A673 (cell line): ENCODE measurements around the gene MCM7.

Experiments
- EZH2 ChIP-seq: fragments of 200-600 bp; sonication (generic); IDR thresholded peaks from 2 replicates; pipeline ENCODE4 v1.6.1; 2017; ENCODE audit warnings: borderline replicate concordance, low read depth, mild to moderate bottlenecking, mixed read lengths, antibody characterized with exemption, low read length; ENCODE audit not compliant: poor library complexity, severe bottlenecking
- TF ChIP-seq, protein P1 (sequence below): fragments of 300-800, 200-600 bp; sonication (generic); conservative IDR thresholded peaks from 2 replicates; pipeline ENCODE4 v1.5.1; 2017; ENCODE audit warnings: low read depth, mild to moderate bottlenecking, antibody characterized with exemption, low read length, moderate library complexity, mixed read lengths

- TF ChIP-seq, protein P1, sequence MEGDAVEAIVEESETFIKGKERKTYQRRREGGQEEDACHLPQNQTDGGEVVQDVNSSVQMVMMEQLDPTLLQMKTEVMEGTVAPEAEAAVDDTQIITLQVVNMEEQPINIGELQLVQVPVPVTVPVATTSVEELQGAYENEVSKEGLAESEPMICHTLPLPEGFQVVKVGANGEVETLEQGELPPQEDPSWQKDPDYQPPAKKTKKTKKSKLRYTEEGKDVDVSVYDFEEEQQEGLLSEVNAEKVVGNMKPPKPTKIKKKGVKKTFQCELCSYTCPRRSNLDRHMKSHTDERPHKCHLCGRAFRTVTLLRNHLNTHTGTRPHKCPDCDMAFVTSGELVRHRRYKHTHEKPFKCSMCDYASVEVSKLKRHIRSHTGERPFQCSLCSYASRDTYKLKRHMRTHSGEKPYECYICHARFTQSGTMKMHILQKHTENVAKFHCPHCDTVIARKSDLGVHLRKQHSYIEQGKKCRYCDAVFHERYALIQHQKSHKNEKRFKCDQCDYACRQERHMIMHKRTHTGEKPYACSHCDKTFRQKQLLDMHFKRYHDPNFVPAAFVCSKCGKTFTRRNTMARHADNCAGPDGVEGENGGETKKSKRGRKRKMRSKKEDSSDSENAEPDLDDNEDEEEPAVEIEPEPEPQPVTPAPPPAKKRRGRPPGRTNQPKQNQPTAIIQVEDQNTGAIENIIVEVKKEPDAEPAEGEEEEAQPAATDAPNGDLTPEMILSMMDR: no peak
- TF ChIP-seq EZH2: no peak
Observed at GRCh38 chr7:100147278-100147677, 46.1 kb upstream of the MCM7 start.
